NB4 (cell line): Measurements from ENCODE around the gene SMARCA2.
A peak's percentile ranks its signal among the peaks of the same experiment; 100 is the strongest.

Source experiments
- DNase-seq: peaks from one replicate; pipeline ENCODE4 v3.0.0; 2010; ENCODE audit warnings: low read depth
- H3K4me3 ChIP-seq: one replicate; pipeline ENCODE4 v1.5.1; 2011; ENCODE audit warnings: mild to moderate bottlenecking, low read depth, low read length, moderate library complexity
- MYC ChIP-seq: IDR thresholded peaks from 2 replicates; pipeline ENCODE4 v1.6.1; 2011; ENCODE audit warnings: low read depth, low read length
- POLR2A ChIP-seq: IDR thresholded peaks from 2 replicates; pipeline ENCODE4 v1.6.1; 2011; ENCODE audit warnings: mild to moderate bottlenecking; ENCODE audit not compliant: insufficient read length; ENCODE audit errors: extremely low read depth
- TF ChIP-seq, protein P1 (sequence below): IDR thresholded peaks from one replicate; pipeline ENCODE4 v1.5.1; 2012; ENCODE audit warnings: low read depth, low read length
- TF ChIP-seq, protein P2 (sequence below): IDR thresholded peaks from 2 replicates; pipeline ENCODE4 v1.6.1; 2011; ENCODE audit warnings: low read depth, low read length

SMARCA2 gene

DNA sequence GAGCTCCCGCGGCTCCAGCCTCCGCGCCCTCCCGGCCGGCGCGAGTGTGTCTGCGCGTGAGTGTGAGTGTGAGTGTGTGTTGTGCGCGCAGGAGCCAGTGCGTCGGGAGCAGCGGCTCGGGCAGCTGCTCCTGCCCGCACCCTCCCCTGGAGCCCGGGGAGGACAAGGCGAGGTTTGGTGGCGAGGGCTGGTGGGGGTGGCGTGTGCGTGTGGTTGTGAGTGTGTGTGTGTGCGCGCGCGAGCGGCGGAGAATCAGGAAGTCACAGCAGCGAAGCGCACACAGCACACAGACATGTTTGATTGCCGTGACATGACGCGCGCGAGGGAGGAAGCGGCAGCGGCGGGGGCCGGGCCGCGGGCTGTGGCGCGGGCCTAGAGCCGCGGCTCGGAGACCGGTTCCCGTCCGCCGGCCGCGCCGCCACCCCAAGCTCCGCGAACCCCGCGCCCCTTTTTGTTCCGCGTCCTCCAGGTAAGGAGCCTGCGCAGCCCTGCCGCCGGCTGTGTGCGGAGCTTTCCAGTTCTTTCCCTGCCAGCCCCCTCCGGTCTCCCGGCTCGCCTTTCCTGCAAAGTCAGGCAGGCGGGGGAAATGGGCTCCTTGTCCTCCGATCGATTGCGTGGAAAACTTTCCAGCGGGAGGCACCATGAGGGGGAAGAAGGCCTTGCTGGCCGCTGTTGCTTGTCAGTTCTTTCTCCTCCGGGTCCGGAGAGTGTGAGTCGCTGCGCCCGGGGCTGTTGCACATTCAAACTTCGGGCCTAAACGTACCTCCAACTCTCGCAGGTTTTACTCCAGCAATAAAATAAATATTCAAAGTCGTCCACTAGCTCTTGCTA is 2.4 kb downstream of the SMARCA2 start:
- H3K4me3 ChIP-seq, result peak overlapping the region; percentile 64
- peak; percentile 88 for DNase-seq
- TF ChIP-seq, protein P1, sequence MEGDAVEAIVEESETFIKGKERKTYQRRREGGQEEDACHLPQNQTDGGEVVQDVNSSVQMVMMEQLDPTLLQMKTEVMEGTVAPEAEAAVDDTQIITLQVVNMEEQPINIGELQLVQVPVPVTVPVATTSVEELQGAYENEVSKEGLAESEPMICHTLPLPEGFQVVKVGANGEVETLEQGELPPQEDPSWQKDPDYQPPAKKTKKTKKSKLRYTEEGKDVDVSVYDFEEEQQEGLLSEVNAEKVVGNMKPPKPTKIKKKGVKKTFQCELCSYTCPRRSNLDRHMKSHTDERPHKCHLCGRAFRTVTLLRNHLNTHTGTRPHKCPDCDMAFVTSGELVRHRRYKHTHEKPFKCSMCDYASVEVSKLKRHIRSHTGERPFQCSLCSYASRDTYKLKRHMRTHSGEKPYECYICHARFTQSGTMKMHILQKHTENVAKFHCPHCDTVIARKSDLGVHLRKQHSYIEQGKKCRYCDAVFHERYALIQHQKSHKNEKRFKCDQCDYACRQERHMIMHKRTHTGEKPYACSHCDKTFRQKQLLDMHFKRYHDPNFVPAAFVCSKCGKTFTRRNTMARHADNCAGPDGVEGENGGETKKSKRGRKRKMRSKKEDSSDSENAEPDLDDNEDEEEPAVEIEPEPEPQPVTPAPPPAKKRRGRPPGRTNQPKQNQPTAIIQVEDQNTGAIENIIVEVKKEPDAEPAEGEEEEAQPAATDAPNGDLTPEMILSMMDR, result no peak
- TF ChIP-seq MYC, result peak; percentile 85
- peak; percentile 27 for TF ChIP-seq POLR2A
- TF ChIP-seq, protein P2, sequence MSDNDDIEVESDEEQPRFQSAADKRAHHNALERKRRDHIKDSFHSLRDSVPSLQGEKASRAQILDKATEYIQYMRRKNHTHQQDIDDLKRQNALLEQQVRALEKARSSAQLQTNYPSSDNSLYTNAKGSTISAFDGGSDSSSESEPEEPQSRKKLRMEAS, result peak; percentile 77

DNA sequence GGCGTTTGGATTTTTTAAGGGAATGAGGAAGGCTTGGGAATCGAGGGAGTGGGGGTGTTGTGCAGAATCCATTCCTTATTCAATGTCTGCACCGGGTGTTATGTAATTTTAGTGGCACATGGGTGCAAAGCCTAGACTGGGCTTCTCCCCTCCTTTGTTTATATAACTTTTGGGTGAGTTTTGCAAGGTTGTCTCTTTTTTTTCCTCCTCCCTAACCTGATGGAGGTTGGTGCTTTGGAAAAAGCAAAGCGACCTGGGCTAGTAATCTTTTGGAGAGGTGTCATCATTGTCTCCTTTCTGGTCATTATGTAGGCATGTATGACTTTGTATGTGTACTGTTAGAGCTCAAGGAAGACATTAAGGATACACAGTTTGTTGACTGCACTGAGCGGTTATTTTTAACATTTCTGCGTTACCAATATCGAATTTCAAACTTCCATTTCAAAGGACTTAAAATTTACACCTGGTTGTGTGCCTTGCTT is 3.1 kb downstream of the SMARCA2 start:
- no peak for DNase-seq
- TF ChIP-seq, protein P1, result no peak
- TF ChIP-seq, protein P2, result peak; percentile 73; the same call in 1 of the 2 replicates
- peak overlapping the region; percentile 64 for H3K4me3 ChIP-seq

DNA sequence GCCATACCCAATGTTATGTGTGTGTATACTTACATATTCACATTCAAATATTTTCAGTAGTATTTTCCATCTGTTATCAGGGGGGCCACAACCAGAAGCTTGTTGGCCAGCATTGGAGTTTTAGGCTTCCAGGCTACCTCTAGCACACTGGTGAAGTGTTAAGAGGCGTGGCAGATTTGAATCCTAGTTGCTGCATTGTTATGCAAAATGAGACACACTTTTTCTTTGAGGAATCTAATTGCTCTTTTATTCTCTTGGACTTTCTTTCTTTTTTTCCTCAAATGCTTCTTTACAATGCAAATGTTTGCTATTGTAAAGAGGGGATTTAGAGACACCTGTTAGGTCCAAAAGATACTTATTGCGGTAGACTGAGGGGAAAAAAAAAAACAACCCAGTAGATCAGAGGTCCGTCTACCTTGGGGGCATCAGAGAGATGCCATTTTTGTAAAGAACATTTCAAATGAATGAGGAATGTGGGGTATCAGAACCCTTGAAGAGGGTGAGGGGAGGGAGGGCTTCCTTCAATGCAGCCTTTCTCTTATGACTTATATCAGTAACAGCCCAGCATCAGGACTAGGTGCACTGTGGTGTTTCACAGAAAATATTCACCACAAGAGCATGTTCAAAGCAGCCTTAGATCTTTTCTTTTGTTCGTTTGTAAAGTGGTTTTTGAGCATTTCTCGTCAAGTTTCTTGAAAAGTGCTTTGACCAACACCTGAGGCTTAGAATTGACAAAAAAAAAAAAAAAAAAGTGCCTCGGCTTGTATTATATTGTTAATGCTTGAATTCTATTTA is 3.8 kb downstream of the SMARCA2 start:
- TF ChIP-seq, protein P1, result no peak
- TF ChIP-seq, protein P2, result no peak
- TF ChIP-seq MYC (no peak), POLR2A (no peak)
- DNase-seq, result no peak
- peak overlapping the region; percentile 64 for H3K4me3 ChIP-seq

DNA sequence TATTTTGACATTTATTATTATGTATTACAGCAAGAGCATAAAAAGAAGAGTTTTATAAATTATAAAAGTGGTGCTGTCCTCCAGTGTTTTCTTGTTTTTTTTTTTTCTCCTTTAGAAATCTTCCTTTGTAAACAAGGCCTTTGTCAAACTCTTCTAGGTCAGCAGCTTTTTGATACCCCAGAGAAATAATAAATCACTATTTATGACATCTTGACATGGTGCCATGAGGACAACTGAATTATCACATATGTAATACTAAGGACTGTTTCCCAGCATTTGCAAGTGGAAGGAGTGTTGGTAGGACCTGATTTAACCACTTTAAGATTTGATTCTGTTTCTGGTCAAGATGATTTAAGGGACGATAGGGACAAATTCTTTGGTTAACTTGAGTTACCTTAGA is 4.6 kb downstream of the SMARCA2 start:
- TF ChIP-seq, protein P2, result no peak
- TF ChIP-seq, protein P1, result no peak
- TF ChIP-seq MYC (no peak), POLR2A (no peak)
- no peak overlapping the region for H3K4me3 ChIP-seq
- DNase-seq, result no peak

DNA sequence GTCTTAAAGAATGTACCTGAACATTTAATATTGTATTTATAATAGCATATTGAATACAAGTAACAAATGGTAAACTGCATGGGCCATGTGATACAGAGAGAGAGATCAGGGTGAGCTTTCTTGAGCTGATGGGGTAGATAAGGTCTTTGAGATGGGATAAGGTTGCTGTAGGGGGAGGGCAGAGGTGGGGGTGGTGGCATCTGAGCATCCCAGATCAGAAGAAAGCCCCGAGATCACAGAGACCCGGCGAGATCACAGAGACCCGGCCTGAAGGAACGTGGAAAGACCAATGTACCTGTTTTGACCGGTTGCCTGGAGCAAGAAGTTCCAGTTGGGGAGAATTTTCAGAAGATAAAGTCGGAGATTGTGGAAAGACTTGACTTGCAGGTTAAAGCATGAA is 6.6 kb downstream of the SMARCA2 start:
- TF ChIP-seq POLR2A (no peak), MYC (no peak)
- TF ChIP-seq, protein P1, result no peak
- TF ChIP-seq, protein P2, result no peak
- DNase-seq, result no peak
- H3K4me3 ChIP-seq, result no peak overlapping the region
